H9 (cell line): ENCODE data around the gene ZNHIT2. TPM values are rescaled to one million over a fixed set of nuclear protein-coding genes. Genes with fewer than 3 reads are reported as not detected.

Experiments
- DNase-seq: peaks from one replicate; pipeline ENCODE4 v3.0.0-alpha.2; 2017
- H2AFZ ChIP-seq: one replicate; pipeline ENCODE4 v1.6.1; 2013; ENCODE audit warnings: mild to moderate bottlenecking, low read length, control low read depth, moderate library complexity
- H2AK5ac ChIP-seq: 2 replicates; pipeline ENCODE4 v1.6.1; 2013; ENCODE audit warnings: low read length, control low read depth, mixed read lengths; ENCODE audit not compliant: insufficient read length
- H2BK120ac ChIP-seq: one replicate; pipeline ENCODE4 v1.6.1; 2013; ENCODE audit warnings: low read depth, mild to moderate bottlenecking, low read length, control low read depth, inconsistent platforms; ENCODE audit not compliant: poor library complexity, severe bottlenecking
- H2BK12ac ChIP-seq: 2 replicates; pipeline ENCODE4 v1.6.1; 2013; ENCODE audit warnings: low read length, control low read depth, mixed read lengths, low read depth; ENCODE audit not compliant: insufficient read length
- H2BK15ac ChIP-seq: 2 replicates; pipeline ENCODE4 v1.6.1; 2013; ENCODE audit warnings: low read depth, low read length, control low read depth
- H2BK20ac ChIP-seq: one replicate; pipeline ENCODE4 v1.6.1; 2013; ENCODE audit warnings: low read depth, mild to moderate bottlenecking, low read length, control low read depth, inconsistent platforms; ENCODE audit not compliant: poor library complexity, severe bottlenecking
- H2BK5ac ChIP-seq: 2 replicates; pipeline ENCODE4 v1.6.1; 2013; ENCODE audit warnings: low read length, control low read depth, mixed read lengths; ENCODE audit not compliant: insufficient read length
- H3K14ac ChIP-seq: 2 replicates; pipeline ENCODE4 v1.6.1; 2013; ENCODE audit warnings: low read length, control low read depth; ENCODE audit not compliant: insufficient read depth
- H3K18ac ChIP-seq: 2 replicates; pipeline ENCODE4 v1.6.1; 2013; ENCODE audit warnings: low read depth, mild to moderate bottlenecking, mixed read lengths, low read length, control low read depth; ENCODE audit not compliant: insufficient read length
- H3K23ac ChIP-seq: 2 replicates; pipeline ENCODE4 v1.6.1; 2013; ENCODE audit warnings: low read length, control low read depth, mixed read lengths, low read depth; ENCODE audit not compliant: insufficient read length
- H3K23me2 ChIP-seq: 2 replicates; pipeline ENCODE4 v1.6.1; 2013; ENCODE audit warnings: low read depth, mild to moderate bottlenecking, mixed read lengths, low read length, control low read depth; ENCODE audit not compliant: insufficient read length, poor library complexity, severe bottlenecking
- H3K27ac ChIP-seq: 2 replicates; pipeline ENCODE4 v1.5.1; 2013; ENCODE audit warnings: low read length, control low read depth, mixed read lengths, low read depth; ENCODE audit not compliant: insufficient read length
- H3K27me3 ChIP-seq: 2 replicates; pipeline ENCODE4 v1.6.1; 2013; ENCODE audit warnings: low read length, control low read depth, inconsistent platforms; ENCODE audit not compliant: insufficient read depth
- H3K4ac ChIP-seq: 2 replicates; pipeline ENCODE4 v1.6.1; 2013; ENCODE audit warnings: low read depth, mild to moderate bottlenecking, control low read depth, inconsistent platforms, low read length, moderate library complexity
- H3K4me1 ChIP-seq: 2 replicates; pipeline ENCODE4 v1.6.1; 2013; ENCODE audit warnings: low read length, control low read depth, inconsistent platforms; ENCODE audit not compliant: insufficient read depth
- H3K4me2 ChIP-seq: 2 replicates; pipeline ENCODE4 v1.6.1; 2013; ENCODE audit warnings: low read length, control low read depth, mixed read lengths; ENCODE audit not compliant: insufficient read length, insufficient read depth
- H3K56ac ChIP-seq: 2 replicates; pipeline ENCODE4 v1.6.1; 2013; ENCODE audit warnings: low read depth, mild to moderate bottlenecking, mixed read lengths, low read length, control low read depth; ENCODE audit not compliant: insufficient read length
- H3K79me1 ChIP-seq: 2 replicates; pipeline ENCODE4 v1.6.1; 2013; ENCODE audit warnings: low read depth, mild to moderate bottlenecking, moderate library complexity, low read length, control low read depth, inconsistent platforms; ENCODE audit not compliant: insufficient read depth, poor library complexity, severe bottlenecking
- H3K79me2 ChIP-seq: 2 replicates; pipeline ENCODE4 v1.6.1; 2013; ENCODE audit warnings: low read length, control low read depth, inconsistent platforms; ENCODE audit not compliant: insufficient read depth
- H3K9ac ChIP-seq: 2 replicates; pipeline ENCODE4 v1.6.1; 2013; ENCODE audit warnings: low read length, control low read depth, mixed read lengths; ENCODE audit not compliant: insufficient read length; ENCODE audit errors: extremely low read depth
- H3K9me3 ChIP-seq: one replicate; pipeline ENCODE4 v1.6.1; 2013; ENCODE audit warnings: low read depth, low read length, inconsistent platforms; ENCODE audit not compliant: control insufficient read depth
- H3T11ph ChIP-seq: one replicate; pipeline ENCODE4 v1.6.1; 2013; ENCODE audit warnings: mild to moderate bottlenecking, low read length, control low read depth, inconsistent platforms
- H4K20me1 ChIP-seq: one replicate; pipeline ENCODE4 v1.6.1; 2013; ENCODE audit not compliant: control insufficient read depth, insufficient read length, insufficient read depth
- H4K5ac ChIP-seq: 2 replicates; pipeline ENCODE4 v1.6.1; 2013; ENCODE audit warnings: low read depth, mild to moderate bottlenecking, mixed read lengths, low read length, control low read depth; ENCODE audit not compliant: insufficient read length
- H4K8ac ChIP-seq: replicated peaks from 2 replicates; pipeline ENCODE4 v1.6.1; 2013; ENCODE audit warnings: low read length, control low read depth, mixed read lengths, low read depth; ENCODE audit not compliant: insufficient read length
- H4K91ac ChIP-seq: 2 replicates; pipeline ENCODE4 v1.6.1; 2013; ENCODE audit warnings: low read depth, mild to moderate bottlenecking, moderate library complexity, mixed read lengths, low read length, control low read depth; ENCODE audit not compliant: insufficient read length
- H3K27ac Mint-ChIP-seq, 3 experiments: 2 replicates in 2 of 3; 3 replicates in 1 of 3; pipeline ENCODE4 v1.8.0; 2020 to 2021; ENCODE audit warnings: mixed read lengths in 3 of 3, mild to moderate bottlenecking in 1 of 3, moderate library complexity in 1 of 3
- H3K27me3 Mint-ChIP-seq: 2 replicates; pipeline ENCODE4 v1.8.0; 2021; ENCODE audit warnings: low read depth, mild to moderate bottlenecking, moderate library complexity, mixed read lengths
- H3K36me3 Mint-ChIP-seq, 3 experiments: 2 replicates in 2 of 3; 3 replicates in 1 of 3; pipeline ENCODE4 v1.8.0; 2020 to 2021; ENCODE audit warnings: low read depth in 3 of 3, mixed read lengths in 3 of 3; ENCODE audit not compliant: insufficient read depth in 1 of 3
- H3K4me1 Mint-ChIP-seq, 2 experiments: 2 replicates each; pipeline ENCODE4 v1.8.0; 2020; ENCODE audit warnings: mixed read lengths in 2 of 2
- H3K4me3 Mint-ChIP-seq, 2 experiments: 2 replicates in 1 of 2; 3 replicates in 1 of 2; pipeline ENCODE4 v1.8.0; 2020 to 2021; ENCODE audit warnings: mild to moderate bottlenecking in 2 of 2, mixed read lengths in 2 of 2, moderate library complexity in 1 of 2
- H3K9me3 Mint-ChIP-seq, 2 experiments: 2 replicates in 1 of 2; 3 replicates in 1 of 2; pipeline ENCODE4 v1.8.0; 2020; ENCODE audit warnings: mild to moderate bottlenecking in 2 of 2, mixed read lengths in 2 of 2, moderate library complexity in 1 of 2
- CTCF ChIP-seq: fragments of 200-600 bp; sonication (generic); conservative IDR thresholded peaks from 3 replicates; pipeline ENCODE4 v1.8.0; 2021; ENCODE audit warnings: antibody characterized with exemption, mild to moderate bottlenecking
- total RNA-seq: library from RNA; stranded (reverse); gene quantifications from 2 replicates; pipeline ENCODE4 v1.2.1, GENCODE V29; 2021

The ZNHIT2 gene
- total RNA-seq, 1 experiment from 2014 or later, result 18.3 TPM

- Histone ChIP-seq H3K79me2 (no peaks in the 10 kb centered on the region), H2BK120ac (no peak overlapping the region), H3K56ac (no peak overlapping the region), H3K4ac (no peak overlapping the region), H3K9ac (no peak overlapping the region), H2BK12ac (no peak overlapping the region), H3K23ac (no peak overlapping the region), H3K14ac (no peak overlapping the region), H4K8ac (no peak overlapping the region), H3K18ac (no peak overlapping the region), H2AFZ (no peak overlapping the region), H3K27ac (no peak overlapping the region), H4K5ac (no peak overlapping the region), H3K27me3 (no peaks in the 10 kb centered on the region), H4K20me1 (no peaks in the 10 kb centered on the region), H4K91ac (no peak overlapping the region), H3K9me3 (no peaks in the 10 kb centered on the region), H3T11ph (no peak overlapping the region), H2BK20ac (no peak overlapping the region), H3K4me1 (no peaks in the 10 kb centered on the region), H3K23me2 (no peaks in the 10 kb centered on the region), H2BK15ac (no peak overlapping the region), H2AK5ac (no peak overlapping the region), H3K79me1 (no peaks in the 10 kb centered on the region), H2BK5ac (no peak overlapping the region), H3K4me2 (no peak overlapping the region)
- DNase-seq, result no peak
- Mint-ChIP-seq H3K27me3 (no peaks in the 10 kb centered on the region), H3K4me3 (no peak overlapping the region), H3K36me3 (peaks cover 4 to 12% (median 11%) of the 10 kb centered on the region in 3 experiments; a peak in 5 of 7 replicates), H3K9me3 (no peaks in the 10 kb centered on the region), H3K4me1 (no peaks in the 10 kb centered on the region), H3K27ac (no peak overlapping the region; a peak in 1 of 7 replicates)
- TF ChIP-seq CTCF, result no peak
Observed at GRCh38 chr11:65103476-65103875, 14.0 kb downstream of the ZNHIT2 start.
